GM12872 (cell line): Measurements from ENCODE around the gene KRT84.

Source experiments
- TF ChIP-seq, protein P1 (sequence below): IDR thresholded peaks from 3 replicates; pipeline ENCODE4 v1.5.1; 2011; ENCODE audit warnings: low read depth, mild to moderate bottlenecking, low read length, moderate library complexity; ENCODE audit not compliant: insufficient read depth

KRT84 gene

DNA sequence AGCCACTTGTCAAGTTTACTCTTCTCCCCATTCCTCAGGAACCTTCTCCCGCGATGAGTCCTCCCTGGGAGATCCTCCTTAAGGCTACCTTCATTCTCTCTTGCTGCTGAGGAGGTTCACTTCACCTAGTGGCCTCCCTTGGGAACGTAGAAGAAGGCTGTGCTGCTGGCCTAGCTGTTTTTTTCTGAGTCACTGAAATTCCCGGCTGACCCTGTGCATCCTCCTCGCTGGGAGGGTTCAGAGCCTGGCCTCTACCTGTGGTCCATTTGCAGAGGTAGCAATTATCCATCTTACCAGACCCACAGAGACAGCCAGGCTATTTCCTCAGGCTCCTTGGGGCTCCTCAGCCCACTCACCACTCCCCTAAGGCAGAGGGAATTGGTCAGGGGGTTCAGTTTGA is 16.1 kb upstream of the KRT84 start:
- TF ChIP-seq, protein P1, sequence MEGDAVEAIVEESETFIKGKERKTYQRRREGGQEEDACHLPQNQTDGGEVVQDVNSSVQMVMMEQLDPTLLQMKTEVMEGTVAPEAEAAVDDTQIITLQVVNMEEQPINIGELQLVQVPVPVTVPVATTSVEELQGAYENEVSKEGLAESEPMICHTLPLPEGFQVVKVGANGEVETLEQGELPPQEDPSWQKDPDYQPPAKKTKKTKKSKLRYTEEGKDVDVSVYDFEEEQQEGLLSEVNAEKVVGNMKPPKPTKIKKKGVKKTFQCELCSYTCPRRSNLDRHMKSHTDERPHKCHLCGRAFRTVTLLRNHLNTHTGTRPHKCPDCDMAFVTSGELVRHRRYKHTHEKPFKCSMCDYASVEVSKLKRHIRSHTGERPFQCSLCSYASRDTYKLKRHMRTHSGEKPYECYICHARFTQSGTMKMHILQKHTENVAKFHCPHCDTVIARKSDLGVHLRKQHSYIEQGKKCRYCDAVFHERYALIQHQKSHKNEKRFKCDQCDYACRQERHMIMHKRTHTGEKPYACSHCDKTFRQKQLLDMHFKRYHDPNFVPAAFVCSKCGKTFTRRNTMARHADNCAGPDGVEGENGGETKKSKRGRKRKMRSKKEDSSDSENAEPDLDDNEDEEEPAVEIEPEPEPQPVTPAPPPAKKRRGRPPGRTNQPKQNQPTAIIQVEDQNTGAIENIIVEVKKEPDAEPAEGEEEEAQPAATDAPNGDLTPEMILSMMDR = no peak

DNA sequence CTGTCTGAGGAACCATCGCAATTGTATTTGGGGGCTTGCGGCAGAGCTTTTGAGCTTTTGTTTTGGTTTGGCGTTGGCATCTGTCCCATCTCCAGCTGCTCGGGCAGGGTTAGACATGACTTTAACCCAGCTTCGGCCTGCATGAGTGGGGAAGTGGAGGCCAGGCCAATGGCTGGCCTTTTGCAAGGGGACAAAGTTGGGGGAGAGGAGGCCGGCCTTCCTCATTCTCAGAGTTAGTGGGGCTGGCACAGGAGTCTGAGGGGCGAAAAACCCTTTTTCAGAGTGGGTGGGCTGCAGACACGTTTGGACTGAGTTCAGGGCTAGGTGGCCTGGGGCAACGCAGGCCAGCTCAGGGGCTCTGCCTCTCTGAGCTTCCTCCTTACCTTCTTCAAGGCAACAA is 15.5 kb upstream of the KRT84 start:
- TF ChIP-seq, protein P1 = no peak

DNA sequence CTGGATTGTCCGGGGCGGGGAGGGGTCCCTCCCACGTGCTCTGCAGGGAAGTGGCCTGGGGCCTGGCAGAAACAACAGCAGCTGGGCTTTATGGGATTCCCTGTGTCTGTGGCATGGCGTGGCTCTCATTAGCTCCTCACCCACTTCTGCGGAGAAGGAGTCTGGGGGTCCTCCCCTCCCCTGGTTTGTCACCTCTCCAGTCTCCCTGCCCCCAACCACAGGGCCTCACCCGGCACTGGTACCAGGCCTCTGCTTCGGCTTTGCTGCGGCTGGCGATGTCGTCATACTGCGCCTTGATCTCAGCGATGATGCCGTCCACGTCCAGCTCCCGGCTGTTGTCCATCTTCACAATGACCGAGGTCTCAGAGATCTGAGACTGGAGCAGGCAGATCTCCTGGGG is 14.3 kb upstream of the KRT84 start:
- TF ChIP-seq, protein P1 = no peak

DNA sequence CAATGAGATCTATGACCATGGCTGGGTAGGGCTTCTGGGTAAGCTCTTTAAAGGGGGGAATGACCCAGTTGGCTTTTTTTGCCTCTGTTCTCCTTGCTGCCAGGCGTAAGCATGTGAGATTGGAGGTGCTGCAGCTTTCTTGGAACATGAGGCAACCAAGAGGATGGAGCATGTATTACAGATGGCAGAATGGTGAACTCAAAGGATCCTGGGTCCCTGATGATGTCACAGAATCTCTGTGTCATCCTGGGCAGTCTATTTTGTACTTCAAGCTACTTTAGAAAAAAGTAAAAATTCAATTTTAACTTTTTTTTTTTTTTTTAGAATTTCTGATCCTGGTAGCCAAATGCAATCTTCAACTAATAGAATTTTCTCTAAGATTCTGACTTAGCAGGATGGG is 12.7 kb upstream of the KRT84 start:
- TF ChIP-seq, protein P1 = no peak

DNA sequence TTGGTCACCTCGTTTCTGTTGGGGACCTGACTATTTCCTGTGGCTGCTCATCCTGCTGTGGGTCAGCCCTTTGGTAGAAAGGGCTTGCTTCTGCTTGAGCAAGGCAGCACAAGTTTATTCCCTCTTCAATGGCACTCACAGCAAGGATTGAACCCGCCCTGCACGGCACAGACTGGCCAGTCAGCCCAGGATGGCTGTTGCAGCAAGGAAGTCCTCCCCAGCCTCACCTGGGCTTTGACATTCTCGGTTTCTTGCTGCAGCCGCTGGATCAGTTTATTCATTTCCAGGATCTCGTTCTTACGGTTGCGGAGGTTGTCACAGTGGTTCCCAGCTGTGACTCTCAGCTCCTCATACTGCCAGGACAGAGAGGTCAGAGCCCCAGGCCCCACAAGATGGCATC is 11.2 kb upstream of the KRT84 start:
- TF ChIP-seq, protein P1 = no peak

DNA sequence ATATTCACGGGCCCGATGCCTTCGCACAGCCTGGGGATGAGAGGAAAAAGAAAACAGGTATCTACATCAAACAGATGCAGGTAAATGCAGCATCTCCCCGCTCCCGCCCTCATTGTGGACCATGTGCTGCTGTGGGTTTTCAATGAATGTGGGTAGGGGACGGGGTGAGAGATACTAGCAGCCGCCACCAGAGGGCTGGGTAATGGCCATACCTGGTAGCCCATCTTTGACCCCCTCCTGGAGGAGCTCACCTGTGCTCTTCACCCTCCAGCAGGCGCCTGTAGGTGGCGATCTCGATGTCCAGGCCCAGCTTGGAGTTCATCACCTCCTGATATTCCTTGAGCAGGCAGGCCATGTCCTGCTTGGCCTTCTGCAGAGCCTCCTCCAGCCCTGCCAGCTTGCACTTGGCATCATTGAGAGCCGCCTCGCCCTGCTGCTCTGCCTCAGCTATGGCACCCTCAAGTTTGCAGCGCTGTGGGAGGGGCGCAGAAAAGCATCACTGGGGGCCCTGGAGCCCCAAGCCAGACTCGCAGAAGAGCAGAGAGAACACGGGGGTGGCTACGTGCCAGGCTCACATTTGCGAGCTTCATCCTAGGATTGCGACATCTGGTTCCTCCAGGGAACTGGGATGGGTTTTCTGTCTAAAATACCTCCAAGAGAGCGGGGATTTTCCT is 10.4 kb upstream of the KRT84 start:
- TF ChIP-seq, protein P1 = peak; percentile 51

DNA sequence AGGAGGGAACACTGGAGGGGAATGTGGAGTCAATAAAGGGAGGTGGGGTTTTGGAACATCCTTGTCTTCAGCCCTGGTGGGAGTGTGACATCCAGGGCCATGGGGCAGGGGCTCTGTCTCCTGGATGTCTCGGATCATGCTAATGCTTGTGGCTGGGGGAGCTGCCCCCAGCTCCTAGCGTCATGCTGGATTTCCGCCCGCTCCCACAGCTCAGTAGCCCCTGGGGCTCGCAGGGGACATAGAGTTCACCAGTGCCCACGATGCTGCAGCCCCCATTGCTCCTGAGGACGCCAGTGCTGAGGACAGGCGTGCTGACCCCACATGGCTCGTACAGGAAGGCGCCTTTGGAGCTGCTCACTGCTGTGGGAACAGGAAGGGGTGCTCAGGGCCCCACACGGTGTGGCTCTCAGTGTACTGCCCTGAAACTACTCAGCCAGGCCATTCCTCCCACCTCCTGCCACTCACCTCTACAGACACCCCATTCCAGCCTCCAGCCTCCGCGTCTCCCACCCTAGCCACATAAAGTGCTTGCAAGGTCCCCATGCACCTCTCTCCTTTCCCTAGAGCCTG is 9.5 kb upstream of the KRT84 start:
- TF ChIP-seq, protein P1 = no peak
